ENCODE measurements around the gene AATF.

Gene AATF

GRCh38 chr17:37065486-37066321 lies 117.0 kb downstream of the AATF start:
- H3K36me3 ChIP-seq (ENCODE audit: insufficient read depth, low read length), result no peaks in the 10 kb centered on the region
- no peak for TF ChIP-seq EZH2phosphoT487 (IDR thresholded peaks at IDR 0.05; ENCODE audit: borderline replicate concordance)
- no peak for TF ChIP-seq CTCF (conservative IDR thresholded peaks at IDR 0.05; ENCODE audit: low read length)
- H3K4me3 ChIP-seq (ENCODE audit: low read length, poor library complexity, severe bottlenecking), result no peak overlapping the region
- no peaks in the 10 kb centered on the region for H3K27me3 ChIP-seq (ENCODE audit: insufficient read depth, low read length, poor library complexity, severe bottlenecking)
- no peak overlapping the region for H3K4me2 ChIP-seq (ENCODE audit: low read depth, low read length, poor library complexity, severe bottlenecking)
- no peak overlapping the region for H2AFZ ChIP-seq (ENCODE audit: low read length)
- H3K4me1 ChIP-seq (ENCODE audit: insufficient read depth, low read length, poor library complexity, severe bottlenecking), result no peaks in the 10 kb centered on the region
- H3K9me3 ChIP-seq (ENCODE audit: insufficient read depth, low read depth, low read length), result no peaks in the 10 kb centered on the region
- H3K9ac ChIP-seq (ENCODE audit: low read depth, low read length, poor library complexity, severe bottlenecking), result no peak overlapping the region
- H3F3A ChIP-seq (ENCODE audit: low read depth), result no peaks in the 10 kb centered on the region
- no peaks in the 10 kb centered on the region for H4K20me1 ChIP-seq (ENCODE audit: insufficient read depth, low read length, poor library complexity, severe bottlenecking)
- no peaks in the 10 kb centered on the region for H3K79me2 ChIP-seq (ENCODE audit: insufficient read depth, low read length)
- no peaks in the 10 kb centered on the region for H3K9me2 ChIP-seq (replicated peaks; ENCODE audit: low read depth, low read length)

- Histone ChIP-seq H3K9ac (ENCODE audit: low read depth, low read length, poor library complexity, severe bottlenecking) (no peak overlapping the region), H3K27me3 (ENCODE audit: insufficient read depth, low read length, poor library complexity, severe bottlenecking) (no peaks in the 10 kb centered on the region), H3K4me2 (ENCODE audit: low read depth, low read length, poor library complexity, severe bottlenecking) (no peak overlapping the region), H3K4me3 (ENCODE audit: low read length, poor library complexity, severe bottlenecking) (no peak overlapping the region), H3K9me3 (ENCODE audit: insufficient read depth, low read depth, low read length) (no peaks in the 10 kb centered on the region), H3K9me2 (replicated peaks; ENCODE audit: low read depth, low read length) (no peaks in the 10 kb centered on the region), H3K36me3 (ENCODE audit: insufficient read depth, low read length) (no peaks in the 10 kb centered on the region), H3K79me2 (ENCODE audit: insufficient read depth, low read length) (no peaks in the 10 kb centered on the region), H4K20me1 (ENCODE audit: insufficient read depth, low read length, poor library complexity, severe bottlenecking) (no peaks in the 10 kb centered on the region), H3K4me1 (ENCODE audit: insufficient read depth, low read length, poor library complexity, severe bottlenecking) (no peaks in the 10 kb centered on the region), H3F3A (ENCODE audit: low read depth) (no peaks in the 10 kb centered on the region), H2AFZ (ENCODE audit: low read length) (no peak overlapping the region)
- no peak for TF ChIP-seq EZH2phosphoT487 (IDR thresholded peaks at IDR 0.05; ENCODE audit: borderline replicate concordance)
- no peak for TF ChIP-seq CTCF (conservative IDR thresholded peaks at IDR 0.05; ENCODE audit: low read length)
These were observed 117.8 kb downstream of the AATF start for GRCh38 chr17:37066322-37067255.

- H3K36me3 ChIP-seq (ENCODE audit: insufficient read depth, low read length), result no peaks in the 10 kb centered on the region
- no peak overlapping the region for H3K4me2 ChIP-seq (ENCODE audit: low read depth, low read length, poor library complexity, severe bottlenecking)
- no peaks in the 10 kb centered on the region for H3K27me3 ChIP-seq (ENCODE audit: insufficient read depth, low read length, poor library complexity, severe bottlenecking)
- TF ChIP-seq EZH2phosphoT487 (IDR thresholded peaks at IDR 0.05; ENCODE audit: borderline replicate concordance) (no peak), CTCF (conservative IDR thresholded peaks at IDR 0.05; ENCODE audit: low read length) (no peak)
- no peak overlapping the region for H3K9ac ChIP-seq (ENCODE audit: low read depth, low read length, poor library complexity, severe bottlenecking)
- H3K9me3 ChIP-seq (ENCODE audit: insufficient read depth, low read depth, low read length), result no peaks in the 10 kb centered on the region
- H3K4me1 ChIP-seq (ENCODE audit: insufficient read depth, low read length, poor library complexity, severe bottlenecking), result no peaks in the 10 kb centered on the region
- H3K9me2 ChIP-seq (replicated peaks; ENCODE audit: low read depth, low read length), result no peaks in the 10 kb centered on the region
- no peaks in the 10 kb centered on the region for H3F3A ChIP-seq (ENCODE audit: low read depth)
- H2AFZ ChIP-seq (ENCODE audit: low read length), result no peak overlapping the region
- H3K4me3 ChIP-seq (ENCODE audit: low read length, poor library complexity, severe bottlenecking), result no peak overlapping the region
- H3K79me2 ChIP-seq (ENCODE audit: insufficient read depth, low read length), result no peaks in the 10 kb centered on the region
- no peaks in the 10 kb centered on the region for H4K20me1 ChIP-seq (ENCODE audit: insufficient read depth, low read length, poor library complexity, severe bottlenecking)
These were observed 118.9 kb downstream of the AATF start for GRCh38 chr17:37067555-37068111.

Data from Loucy (cell line).